ENCODE measurements around the gene LSAMP. TPM values are rescaled to one million over a fixed set of nuclear protein-coding genes. Genes with fewer than 3 reads are reported as not detected.

The LSAMP gene
- total RNA-seq, 1 experiment from 2014 or later: 0.90 TPM

DNA sequence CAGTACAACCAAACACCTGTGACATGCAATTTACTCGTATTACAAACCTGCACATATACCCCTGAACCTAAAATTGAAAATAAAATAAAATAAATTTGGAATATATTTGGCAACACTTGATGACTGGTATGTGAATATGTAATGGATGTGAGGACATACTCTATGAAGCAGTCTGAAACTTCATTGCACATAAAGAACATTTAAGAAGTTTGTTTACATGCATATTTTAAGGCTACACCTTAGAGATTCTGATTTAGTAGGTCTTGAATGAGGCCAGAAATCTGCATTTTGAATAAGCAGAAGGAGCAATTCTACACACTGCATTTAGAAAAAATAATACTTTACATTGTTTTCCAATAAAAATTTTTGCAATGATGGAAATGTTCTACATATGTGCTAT, 284.7 kb downstream of the LSAMP start:
- H3K23me2 ChIP-seq (ENCODE audit: insufficient read length, low read depth, low read length, poor library complexity, severe bottlenecking): no peaks in the 10 kb centered on the region
- no peaks in the 10 kb centered on the region for H4K20me1 ChIP-seq (ENCODE audit: control insufficient read depth, insufficient read depth, insufficient read length)
- H3K14ac ChIP-seq (ENCODE audit: insufficient read depth, low read length): no peak overlapping the region
- TF ChIP-seq, protein P1, sequence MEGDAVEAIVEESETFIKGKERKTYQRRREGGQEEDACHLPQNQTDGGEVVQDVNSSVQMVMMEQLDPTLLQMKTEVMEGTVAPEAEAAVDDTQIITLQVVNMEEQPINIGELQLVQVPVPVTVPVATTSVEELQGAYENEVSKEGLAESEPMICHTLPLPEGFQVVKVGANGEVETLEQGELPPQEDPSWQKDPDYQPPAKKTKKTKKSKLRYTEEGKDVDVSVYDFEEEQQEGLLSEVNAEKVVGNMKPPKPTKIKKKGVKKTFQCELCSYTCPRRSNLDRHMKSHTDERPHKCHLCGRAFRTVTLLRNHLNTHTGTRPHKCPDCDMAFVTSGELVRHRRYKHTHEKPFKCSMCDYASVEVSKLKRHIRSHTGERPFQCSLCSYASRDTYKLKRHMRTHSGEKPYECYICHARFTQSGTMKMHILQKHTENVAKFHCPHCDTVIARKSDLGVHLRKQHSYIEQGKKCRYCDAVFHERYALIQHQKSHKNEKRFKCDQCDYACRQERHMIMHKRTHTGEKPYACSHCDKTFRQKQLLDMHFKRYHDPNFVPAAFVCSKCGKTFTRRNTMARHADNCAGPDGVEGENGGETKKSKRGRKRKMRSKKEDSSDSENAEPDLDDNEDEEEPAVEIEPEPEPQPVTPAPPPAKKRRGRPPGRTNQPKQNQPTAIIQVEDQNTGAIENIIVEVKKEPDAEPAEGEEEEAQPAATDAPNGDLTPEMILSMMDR (conservative IDR thresholded peaks at IDR 0.05): no peak
- H3K4me1 ChIP-seq (ENCODE audit: insufficient read depth, low read length): no peaks in the 10 kb centered on the region
- no peak overlapping the region for H3T11ph ChIP-seq (ENCODE audit: low read length)
- no peaks in the 10 kb centered on the region for H3K79me2 ChIP-seq (ENCODE audit: insufficient read depth, low read length)
- H3K4ac ChIP-seq (ENCODE audit: low read depth, low read length): no peak overlapping the region
- H4K5ac ChIP-seq (ENCODE audit: insufficient read length, low read depth, low read length): no peak overlapping the region
- H3K18ac ChIP-seq (ENCODE audit: insufficient read length, low read depth, low read length): no peak overlapping the region
- H3K79me1 ChIP-seq (ENCODE audit: insufficient read depth, low read depth, low read length, poor library complexity, severe bottlenecking): no peaks in the 10 kb centered on the region
- no peaks in the 10 kb centered on the region for H3K27me3 ChIP-seq (ENCODE audit: insufficient read depth, low read length)
- no CpG with 5 or more reads among the region's 1 CpG for WGBS (ENCODE audit: extremely low coverage, insufficient read length, low lambda C conversion rate)
- H3K4me3 Mint-ChIP-seq: no peak overlapping the region
- H3K27ac Mint-ChIP-seq: no peak overlapping the region
- H2BK120ac ChIP-seq (ENCODE audit: low read depth, low read length, poor library complexity, severe bottlenecking): no peak overlapping the region
- H4K91ac ChIP-seq (ENCODE audit: insufficient read length, low read depth, low read length): no peak overlapping the region
- no peak overlapping the region for H3K27ac ChIP-seq (ENCODE audit: insufficient read length, low read depth, low read length)
- no peaks in the 10 kb centered on the region for H3K27me3 Mint-ChIP-seq (ENCODE audit: low read depth)
- no peak overlapping the region for H2BK20ac ChIP-seq (ENCODE audit: low read depth, low read length, poor library complexity, severe bottlenecking)
- no peaks in the 10 kb centered on the region for H3K9me3 ChIP-seq (ENCODE audit: control insufficient read depth, low read depth, low read length)
- H3K4me2 ChIP-seq (ENCODE audit: insufficient read depth, insufficient read length, low read length): no peak overlapping the region
- H3K9me3 Mint-ChIP-seq: no peaks in the 10 kb centered on the region
- H4K8ac ChIP-seq (replicated peaks; ENCODE audit: insufficient read length, low read depth, low read length): no peak overlapping the region
- no peaks in the 10 kb centered on the region for H3K36me3 Mint-ChIP-seq (ENCODE audit: insufficient read depth in 1 of 3, low read depth in 3 of 3)
- no peak overlapping the region for H2AFZ ChIP-seq (ENCODE audit: low read length)
- no peak overlapping the region for H3K9ac ChIP-seq (ENCODE audit: extremely low read depth, insufficient read length, low read length)
- H3K4me1 Mint-ChIP-seq: peaks cover 6 to 11% of the 10 kb centered on the region in 2 experiments
- H3K23ac ChIP-seq (ENCODE audit: insufficient read length, low read depth, low read length): no peak overlapping the region
- DNase-seq: no peak
- no peak overlapping the region for H2AK5ac ChIP-seq (ENCODE audit: insufficient read length, low read length)
- no peak overlapping the region for H2BK5ac ChIP-seq (ENCODE audit: insufficient read length, low read length)
- H3K56ac ChIP-seq (ENCODE audit: insufficient read length, low read depth, low read length): no peak overlapping the region
- no peak overlapping the region for H2BK15ac ChIP-seq (ENCODE audit: low read depth, low read length)
- H2BK12ac ChIP-seq (ENCODE audit: insufficient read length, low read depth, low read length): no peak overlapping the region
